ENCODE data around the gene KAT2B.
"Not testable (repeated sequence)": the region's sequence is repeated elsewhere in the genome, so short reads cannot be mapped to it uniquely, and the experiment has no call there.

Gene KAT2B

GRCh38 chr3:20027136-20027535 is 13.1 kb upstream of the KAT2B start:
- no peak overlapping the region for H2AK5ac ChIP-seq (ENCODE audit: low read length, severe bottlenecking)

GRCh38 chr3:20028905-20029331 is 11.3 kb upstream of the KAT2B start:
- H3K27ac ChIP-seq (ENCODE audit: low read length, poor library complexity, severe bottlenecking): no peak overlapping the region
- H2BK12ac ChIP-seq (ENCODE audit: low read length in 2 of 2): no peak overlapping the region
- H2BK5ac ChIP-seq (ENCODE audit: low read depth, low read length, poor library complexity, severe bottlenecking): no peak overlapping the region
- no peak overlapping the region for H2AK5ac ChIP-seq (ENCODE audit: low read length, severe bottlenecking)
- H3K18ac ChIP-seq (ENCODE audit: low read depth in 1 of 2, low read length in 2 of 2): no peak overlapping the region
- H3K14ac ChIP-seq (ENCODE audit: low read length in 2 of 2): no peak overlapping the region
- H3K36me3 ChIP-seq (ENCODE audit: control insufficient read depth in 1 of 2, insufficient read depth in 2 of 2, low read depth in 1 of 2, low read length in 2 of 2): no peaks in the 10 kb centered on the region
- no peak for DNase-seq
- no peak overlapping the region for H2AFZ ChIP-seq (ENCODE audit: low read depth, low read length)
- WGBS: 86% methylated on average over 6 of the region's 7 CpGs
- H3K27me3 ChIP-seq (ENCODE audit: control insufficient read depth in 1 of 2, insufficient read depth in 1 of 2, low read length in 2 of 2): no peaks in the 10 kb centered on the region
- H3K4me2 ChIP-seq (ENCODE audit: low read length, poor library complexity, severe bottlenecking): no peak overlapping the region
- no peak overlapping the region for H3K9ac ChIP-seq (ENCODE audit: low read length)
- H2BK120ac ChIP-seq (ENCODE audit: low read depth, low read length): no peak overlapping the region
- H3K23ac ChIP-seq (ENCODE audit: low read length in 2 of 2): no peak overlapping the region
- no peak overlapping the region for H3K4me3 ChIP-seq (ENCODE audit: insufficient read depth in 1 of 2, low read depth in 1 of 2, low read length in 2 of 2)
- no peak overlapping the region for H2BK15ac ChIP-seq (ENCODE audit: low read depth, poor library complexity, severe bottlenecking)
- no peak overlapping the region for H4K91ac ChIP-seq (ENCODE audit: low read length)
- no peaks in the 10 kb centered on the region for H3K79me1 ChIP-seq (replicated peaks; ENCODE audit: low read length, poor library complexity, severe bottlenecking)
- no peak overlapping the region for H3K4ac ChIP-seq (ENCODE audit: low read depth in 1 of 2, low read length in 2 of 2)
- no peaks in the 10 kb centered on the region for H3K4me1 ChIP-seq (ENCODE audit: control insufficient read depth, insufficient read depth, low read depth, low read length)
- peak overlapping the region; percentile 23 for H4K8ac ChIP-seq (ENCODE audit: low read length)
- H3K9me3 ChIP-seq (ENCODE audit: control insufficient read depth, low read length): no peaks in the 10 kb centered on the region

More at GRCh38 chr3:20027136-20027535, 13.1 kb upstream of the KAT2B start:
- Histone ChIP-seq H3K4ac (ENCODE audit: low read depth in 1 of 2, low read length in 2 of 2) (no peak overlapping the region), H2BK5ac (ENCODE audit: low read depth, low read length, poor library complexity, severe bottlenecking) (no peak overlapping the region), H3K23ac (ENCODE audit: low read length in 2 of 2) (no peak overlapping the region), H3K18ac (ENCODE audit: low read depth in 1 of 2, low read length in 2 of 2) (no peak overlapping the region), H3K79me1 (replicated peaks; ENCODE audit: low read length, poor library complexity, severe bottlenecking) (no peaks in the 10 kb centered on the region), H3K4me2 (ENCODE audit: low read length, poor library complexity, severe bottlenecking) (no peak overlapping the region), H3K9me3 (ENCODE audit: control insufficient read depth, low read length) (no peaks in the 10 kb centered on the region), H3K4me3 (ENCODE audit: insufficient read depth in 1 of 2, low read depth in 1 of 2, low read length in 2 of 2) (no peak overlapping the region), H2AFZ (ENCODE audit: low read depth, low read length) (no peak overlapping the region), H3K9ac (ENCODE audit: low read length) (no peak overlapping the region), H2BK15ac (ENCODE audit: low read depth, poor library complexity, severe bottlenecking) (no peak overlapping the region), H3K27ac (ENCODE audit: low read length, poor library complexity, severe bottlenecking) (no peak overlapping the region), H4K91ac (ENCODE audit: low read length) (no peak overlapping the region), H2BK120ac (ENCODE audit: low read depth, low read length) (no peak overlapping the region), H3K36me3 (ENCODE audit: control insufficient read depth in 1 of 2, insufficient read depth in 2 of 2, low read depth in 1 of 2, low read length in 2 of 2) (no peaks in the 10 kb centered on the region), H3K27me3 (ENCODE audit: control insufficient read depth in 1 of 2, insufficient read depth in 1 of 2, low read length in 2 of 2) (no peaks in the 10 kb centered on the region), H3K4me1 (ENCODE audit: control insufficient read depth, insufficient read depth, low read depth, low read length) (no peaks in the 10 kb centered on the region), H2BK12ac (ENCODE audit: low read length in 2 of 2) (no peak overlapping the region), H4K8ac (ENCODE audit: low read length) (no peak overlapping the region), H3K14ac (ENCODE audit: low read length in 2 of 2) (no peak overlapping the region)
- WGBS: 100% methylated on average over 3 of the region's 4 CpGs
- DNase-seq: no peak

- H3K4ac ChIP-seq (ENCODE audit: low read depth in 1 of 2, low read length in 2 of 2); H2BK5ac ChIP-seq (ENCODE audit: low read depth, low read length, poor library complexity, severe bottlenecking); H3K18ac ChIP-seq (ENCODE audit: low read depth in 1 of 2, low read length in 2 of 2); H3K79me1 ChIP-seq (replicated peaks; ENCODE audit: low read length, poor library complexity, severe bottlenecking); H3K9me3 ChIP-seq (ENCODE audit: control insufficient read depth, low read length); H3K9ac ChIP-seq (ENCODE audit: low read length); H2AFZ ChIP-seq (ENCODE audit: low read depth, low read length); H3K27me3 ChIP-seq (ENCODE audit: control insufficient read depth in 1 of 2, insufficient read depth in 1 of 2, low read length in 2 of 2); H4K91ac ChIP-seq (ENCODE audit: low read length); H4K8ac ChIP-seq (ENCODE audit: low read length); H3K23ac ChIP-seq (ENCODE audit: low read length in 2 of 2); H3K36me3 ChIP-seq (ENCODE audit: control insufficient read depth in 1 of 2, insufficient read depth in 2 of 2, low read depth in 1 of 2, low read length in 2 of 2); H3K4me1 ChIP-seq (ENCODE audit: control insufficient read depth, insufficient read depth, low read depth, low read length); H3K27ac ChIP-seq (ENCODE audit: low read length, poor library complexity, severe bottlenecking); H3K14ac ChIP-seq (ENCODE audit: low read length in 2 of 2); H2BK120ac ChIP-seq (ENCODE audit: low read depth, low read length); H3K4me3 ChIP-seq (ENCODE audit: insufficient read depth in 1 of 2, low read depth in 1 of 2, low read length in 2 of 2); H2BK15ac ChIP-seq (ENCODE audit: low read depth, poor library complexity, severe bottlenecking); H2AK5ac ChIP-seq (ENCODE audit: low read length, severe bottlenecking); DNase-seq; H2BK12ac ChIP-seq (ENCODE audit: low read length in 2 of 2); H3K4me2 ChIP-seq (ENCODE audit: low read length, poor library complexity, severe bottlenecking): not testable (repeated sequence)
- WGBS: 99% methylated on average over 6 of the region's 7 CpGs
Observed at GRCh38 chr3:20031939-20032338, 8.3 kb upstream of the KAT2B start.

GRCh38 chr3:20035019-20035418 is 5.2 kb upstream of the KAT2B start:
- no peaks in the 10 kb centered on the region for H3K27me3 ChIP-seq (ENCODE audit: control insufficient read depth in 1 of 2, insufficient read depth in 1 of 2, low read length in 2 of 2)
- H3K4me2 ChIP-seq (ENCODE audit: low read length, poor library complexity, severe bottlenecking): no peak overlapping the region
- WGBS: 86% methylated on average over 2 of the region's 4 CpGs
- no peak overlapping the region for H3K4ac ChIP-seq (ENCODE audit: low read depth in 1 of 2, low read length in 2 of 2)
- no peak overlapping the region for H4K91ac ChIP-seq (ENCODE audit: low read length)
- no peak overlapping the region for H4K8ac ChIP-seq (ENCODE audit: low read length)
- no peak overlapping the region for H3K27ac ChIP-seq (ENCODE audit: low read length, poor library complexity, severe bottlenecking)
- H3K36me3 ChIP-seq (ENCODE audit: control insufficient read depth in 1 of 2, insufficient read depth in 2 of 2, low read depth in 1 of 2, low read length in 2 of 2): no peaks in the 10 kb centered on the region
- H3K9me3 ChIP-seq (ENCODE audit: control insufficient read depth, low read length): no peaks in the 10 kb centered on the region
- H2BK15ac ChIP-seq (ENCODE audit: low read depth, poor library complexity, severe bottlenecking): no peak overlapping the region
- no peak overlapping the region for H2BK12ac ChIP-seq (ENCODE audit: low read length in 2 of 2)
- H3K9ac ChIP-seq (ENCODE audit: low read length): no peak overlapping the region
- peaks cover 1% of the 10 kb centered on the region for H3K4me1 ChIP-seq (ENCODE audit: control insufficient read depth, insufficient read depth, low read depth, low read length)
- H3K18ac ChIP-seq (ENCODE audit: low read depth in 1 of 2, low read length in 2 of 2): no peak overlapping the region
- H2AK5ac ChIP-seq (ENCODE audit: low read length, severe bottlenecking): no peak overlapping the region
- no peak for DNase-seq
- no peak overlapping the region for H2AFZ ChIP-seq (ENCODE audit: low read depth, low read length)
- no peak overlapping the region for H3K4me3 ChIP-seq (ENCODE audit: insufficient read depth in 1 of 2, low read depth in 1 of 2, low read length in 2 of 2)
- no peak overlapping the region for H2BK5ac ChIP-seq (ENCODE audit: low read depth, low read length, poor library complexity, severe bottlenecking)
- no peak overlapping the region for H3K14ac ChIP-seq (ENCODE audit: low read length in 2 of 2)
- no peak overlapping the region for H2BK120ac ChIP-seq (ENCODE audit: low read depth, low read length)
- no peak overlapping the region for H3K23ac ChIP-seq (ENCODE audit: low read length in 2 of 2)
- H3K79me1 ChIP-seq (replicated peaks; ENCODE audit: low read length, poor library complexity, severe bottlenecking): no peaks in the 10 kb centered on the region
